HL-60 (cell line): ENCODE measurements around the gene NACA2.

Experiments used
- DNase-seq, 2 experiments: peaks; one replicate each; pipeline ENCODE4 v3.0.0-alpha.2; 2010 to 2020; ENCODE audit warnings: low read depth in 1 of 2, low spot score in 1 of 2
- H3K27ac ChIP-seq: fragments of 250-450 bp; sonication (Bioruptor Pico); replicated peaks from 2 replicates; pipeline ENCODE4 v1.5.1; 2020; ENCODE audit warnings: mild to moderate bottlenecking, moderate library complexity
- H3K27me3 ChIP-seq: fragments of 250-450 bp; sonication (Bioruptor Pico); 2 replicates; pipeline ENCODE4 v1.5.1; 2021; ENCODE audit warnings: mild to moderate bottlenecking, moderate library complexity; ENCODE audit not compliant: insufficient read depth, poor library complexity, severe bottlenecking
- H3K4me3 ChIP-seq: replicated peaks from 2 replicates; pipeline ENCODE4 v1.5.1; 2011; ENCODE audit warnings: mild to moderate bottlenecking, control low read depth, low read length; ENCODE audit not compliant: insufficient read depth
- CTCF ChIP-seq: IDR thresholded peaks from one replicate; pipeline ENCODE4 v1.5.1; 2011; ENCODE audit warnings: low read length, control low read depth, inconsistent platforms; ENCODE audit not compliant: insufficient read depth
- GABPA ChIP-seq: IDR thresholded peaks from 2 replicates; pipeline ENCODE4 v1.6.1; 2012; ENCODE audit warnings: low read depth
- POLR2AphosphoS5 ChIP-seq: IDR thresholded peaks from 2 replicates; pipeline ENCODE4 v1.6.1; 2012; ENCODE audit warnings: low read depth
- SPI1 ChIP-seq: IDR thresholded peaks from 2 replicates; pipeline ENCODE4 v1.6.1; 2012; ENCODE audit warnings: low read depth, mild to moderate bottlenecking, borderline replicate concordance
- TF ChIP-seq, protein P1 (sequence below): IDR thresholded peaks from 2 replicates; pipeline ENCODE4 v1.6.1; 2012; ENCODE audit warnings: low read depth; ENCODE audit not compliant: insufficient replicate concordance

The NACA2 gene

DNA sequence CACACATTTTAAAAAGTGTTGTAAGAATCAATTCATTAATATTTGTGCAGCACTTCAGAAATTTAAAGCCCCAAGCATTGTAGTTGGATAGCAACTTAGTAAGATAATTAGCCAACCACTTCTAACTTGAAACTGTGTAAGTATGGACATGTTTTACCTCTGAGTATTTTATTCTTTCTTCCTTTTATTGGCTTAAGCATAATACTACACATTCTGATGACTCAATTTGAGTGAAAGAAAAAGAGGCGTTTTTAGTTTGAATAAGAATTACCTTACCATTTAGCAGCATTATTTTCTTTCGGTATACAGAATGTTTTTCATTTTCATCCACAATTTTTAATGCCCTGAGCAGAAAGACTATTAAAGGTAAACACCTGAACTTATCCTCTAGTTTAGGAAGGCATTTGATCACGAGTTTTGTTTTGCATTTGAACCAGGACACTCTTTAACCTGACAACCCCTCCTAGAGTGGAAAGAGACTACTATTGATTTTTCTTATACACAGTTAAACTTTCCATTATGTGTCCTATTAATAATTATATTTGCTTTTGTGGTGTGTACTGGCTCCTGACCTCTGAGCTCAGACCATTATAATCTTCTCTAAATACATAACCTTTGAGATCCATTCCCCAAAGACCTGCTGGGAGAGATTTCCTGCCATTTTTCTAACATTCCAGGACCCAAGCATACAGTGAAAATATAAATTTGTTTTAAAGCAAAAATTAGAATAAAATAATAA is 9.2 kb downstream of the NACA2 start:
- Histone ChIP-seq H3K4me3 (no peak overlapping the region), H3K27me3 (peaks cover 9% of the 10 kb centered on the region), H3K27ac (no peak overlapping the region)
- DNase-seq = no peak
- TF ChIP-seq GABPA = no peak
- no peak for TF ChIP-seq SPI1
- TF ChIP-seq, protein P1, sequence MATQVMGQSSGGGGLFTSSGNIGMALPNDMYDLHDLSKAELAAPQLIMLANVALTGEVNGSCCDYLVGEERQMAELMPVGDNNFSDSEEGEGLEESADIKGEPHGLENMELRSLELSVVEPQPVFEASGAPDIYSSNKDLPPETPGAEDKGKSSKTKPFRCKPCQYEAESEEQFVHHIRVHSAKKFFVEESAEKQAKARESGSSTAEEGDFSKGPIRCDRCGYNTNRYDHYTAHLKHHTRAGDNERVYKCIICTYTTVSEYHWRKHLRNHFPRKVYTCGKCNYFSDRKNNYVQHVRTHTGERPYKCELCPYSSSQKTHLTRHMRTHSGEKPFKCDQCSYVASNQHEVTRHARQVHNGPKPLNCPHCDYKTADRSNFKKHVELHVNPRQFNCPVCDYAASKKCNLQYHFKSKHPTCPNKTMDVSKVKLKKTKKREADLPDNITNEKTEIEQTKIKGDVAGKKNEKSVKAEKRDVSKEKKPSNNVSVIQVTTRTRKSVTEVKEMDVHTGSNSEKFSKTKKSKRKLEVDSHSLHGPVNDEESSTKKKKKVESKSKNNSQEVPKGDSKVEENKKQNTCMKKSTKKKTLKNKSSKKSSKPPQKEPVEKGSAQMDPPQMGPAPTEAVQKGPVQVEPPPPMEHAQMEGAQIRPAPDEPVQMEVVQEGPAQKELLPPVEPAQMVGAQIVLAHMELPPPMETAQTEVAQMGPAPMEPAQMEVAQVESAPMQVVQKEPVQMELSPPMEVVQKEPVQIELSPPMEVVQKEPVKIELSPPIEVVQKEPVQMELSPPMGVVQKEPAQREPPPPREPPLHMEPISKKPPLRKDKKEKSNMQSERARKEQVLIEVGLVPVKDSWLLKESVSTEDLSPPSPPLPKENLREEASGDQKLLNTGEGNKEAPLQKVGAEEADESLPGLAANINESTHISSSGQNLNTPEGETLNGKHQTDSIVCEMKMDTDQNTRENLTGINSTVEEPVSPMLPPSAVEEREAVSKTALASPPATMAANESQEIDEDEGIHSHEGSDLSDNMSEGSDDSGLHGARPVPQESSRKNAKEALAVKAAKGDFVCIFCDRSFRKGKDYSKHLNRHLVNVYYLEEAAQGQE = no peak

DNA sequence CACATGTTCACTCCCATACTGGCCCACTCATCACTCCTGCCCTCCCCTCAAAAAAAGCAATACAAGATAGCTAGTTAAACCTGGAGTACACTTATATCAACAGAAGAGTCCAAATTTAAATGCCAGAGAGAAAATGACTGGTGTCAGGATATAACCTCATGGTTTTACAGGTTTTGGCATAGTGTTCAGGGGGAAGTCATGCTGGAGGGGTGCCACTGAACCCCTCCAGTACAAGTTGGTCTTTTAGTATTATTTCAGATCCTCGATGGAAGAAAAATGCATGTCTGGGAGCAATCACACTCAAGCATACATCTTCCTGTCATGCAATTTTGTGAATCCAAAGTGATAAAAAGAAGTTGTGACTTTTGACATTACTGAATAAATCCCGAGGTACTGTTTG is 10.5 kb downstream of the NACA2 start:
- Histone ChIP-seq H3K4me3 (no peak overlapping the region), H3K27ac (no peak overlapping the region), H3K27me3 (peaks cover 9% of the 10 kb centered on the region)
- DNase-seq = no peak
- TF ChIP-seq GABPA = no peak

DNA sequence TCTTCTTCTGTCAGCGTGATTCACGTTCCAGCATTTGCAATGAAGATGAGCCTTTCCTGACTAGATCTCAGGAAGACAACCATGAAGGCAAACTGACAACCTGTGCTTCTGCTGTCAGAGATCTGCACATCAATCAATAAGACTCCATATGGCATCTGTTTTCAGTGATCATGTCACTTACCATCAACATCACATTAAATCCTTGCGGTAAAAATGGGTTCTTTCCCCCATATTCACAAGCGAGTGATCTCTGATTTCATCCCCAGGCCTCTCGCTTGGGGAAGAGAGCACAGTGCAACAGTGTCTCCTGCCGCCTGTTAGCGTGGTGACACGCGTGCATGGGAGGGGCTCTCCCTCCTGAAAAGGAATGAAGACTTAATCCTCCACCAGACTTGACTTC is 11.1 kb downstream of the NACA2 start:
- TF ChIP-seq POLR2AphosphoS5 = no peak
- TF ChIP-seq SPI1 = no peak
- TF ChIP-seq CTCF = no peak
- TF ChIP-seq, protein P1 = no peak
- TF ChIP-seq GABPA = no peak
- H3K27ac ChIP-seq = no peak overlapping the region
- H3K4me3 ChIP-seq = no peak overlapping the region
- H3K27me3 ChIP-seq = peaks cover 9% of the 10 kb centered on the region
- DNase-seq = no peak

GRCh38 chr17:61579347-61579746 is 11.7 kb downstream of the NACA2 start:
- Histone ChIP-seq H3K27ac (no peak overlapping the region), H3K4me3 (no peak overlapping the region), H3K27me3 (peaks cover 9% of the 10 kb centered on the region)
- no peak for DNase-seq
- TF ChIP-seq SPI1 = no peak
- no peak for TF ChIP-seq CTCF
- TF ChIP-seq, protein P1 = no peak
- TF ChIP-seq POLR2AphosphoS5 = no peak
- TF ChIP-seq GABPA = no peak
